ENCODE measurements around the gene PCCA. TPM values are rescaled to one million over a fixed set of nuclear protein-coding genes. Genes with fewer than 3 reads are reported as not detected.

Gene PCCA
- total RNA-seq, 1 experiment from 2014 or later, result 52.8 TPM

- TF ChIP-seq PREB (CRISPR knock-in tag; IDR thresholded peaks at IDR 0.05; ENCODE audit: borderline replicate concordance) (no peak), RORB (CRISPR knock-in tag; IDR thresholded peaks at IDR 0.05) (no peak)
These were observed 309.5 kb downstream of the PCCA start (continued) for GRCh38 chr13:100398360-100398759.

- no peak for ATAC-seq
- H3K4me3 Mint-ChIP-seq, result no peak overlapping the region
- H3K27ac Mint-ChIP-seq, result no peak overlapping the region
- DNase-seq (ENCODE audit: low spot score), result no peak
- ChIA-PET POLR2A (no interaction called here), CTCF (no interaction called here)
- H3K9me3 Mint-ChIP-seq, result peaks cover 13% of the 10 kb centered on the region
- H3K36me3 Mint-ChIP-seq, result peaks cover 25% of the 10 kb centered on the region
- no peak for TF ChIP-seq CTCF (IDR thresholded peaks at IDR 0.05)
- TF ChIP-seq GTF2I (CRISPR knock-in tag; conservative IDR thresholded peaks at IDR 0.05), result no peak
- no peak for TF ChIP-seq ZNF263 (CRISPR knock-in tag; IDR thresholded peaks at IDR 0.05; ENCODE audit: low read depth)
- no peak for TF ChIP-seq SMAD3 (CRISPR knock-in tag; IDR thresholded peaks at IDR 0.05; ENCODE audit: borderline replicate concordance)
- TF ChIP-seq ARID4B (CRISPR knock-in tag; IDR thresholded peaks at IDR 0.05; ENCODE audit: borderline replicate concordance), result no peak
- TF ChIP-seq JUN (CRISPR knock-in tag; IDR thresholded peaks at IDR 0.05), result no peak
- TF ChIP-seq ZNF396 (CRISPR knock-in tag; IDR thresholded peaks at IDR 0.05; ENCODE audit: borderline replicate concordance), result no peak
- TF ChIP-seq USF2 (CRISPR knock-in tag; IDR thresholded peaks at IDR 0.05), result no peak
- no peak for TF ChIP-seq ZNF138 (CRISPR knock-in tag; conservative IDR thresholded peaks at IDR 0.05)
- peaks cover 59% of the 10 kb centered on the region for H3K4me1 Mint-ChIP-seq
- no peaks in the 10 kb centered on the region for H3K27me3 Mint-ChIP-seq (ENCODE audit: low read depth)
These were observed 310.6 kb downstream of the PCCA start for GRCh38 chr13:100399455-100399854.

GRCh38 chr13:100403675-100404074, 314.8 kb downstream of the PCCA start:
- no peaks in the 10 kb centered on the region for H3K27me3 Mint-ChIP-seq (ENCODE audit: low read depth)
- peak; percentile 46 for DNase-seq (ENCODE audit: low spot score)
- H3K4me1 Mint-ChIP-seq, result peaks cover 38% of the 10 kb centered on the region
- peak overlapping the region; percentile 94 for H3K27ac Mint-ChIP-seq
- peak; percentile 96 for ATAC-seq
- POLR2A ChIA-PET, result no interaction called here
- CTCF ChIA-PET, result interaction anchor here (0.6 to 1.1 kb wide), 2 partner anchors 107 to 121 kb away, joined by 3 read pairs; no protein-coding TSS in a partner anchor
- H3K9me3 Mint-ChIP-seq, result peaks cover 36% of the 10 kb centered on the region
- peaks cover 58% of the 10 kb centered on the region for H3K36me3 Mint-ChIP-seq
- TF ChIP-seq GTF2I (CRISPR knock-in tag; conservative IDR thresholded peaks at IDR 0.05) (no peak), TEAD1 (CRISPR knock-in tag; IDR thresholded peaks at IDR 0.05) (peak; percentile 30; the same call in 1 of the 2 replicates)
- 0 out of 2 replicates have a peak overlapping the region, but pooled peaks have one; percentile 5 for H3K4me3 Mint-ChIP-seq

- CTCF ChIA-PET, result no interaction called here
- DNase-seq (ENCODE audit: low spot score) (no peak), ATAC-seq (no peak)
- H3K27ac Mint-ChIP-seq, result no peak overlapping the region
- H3K36me3 Mint-ChIP-seq, result peaks cover 61% of the 10 kb centered on the region
- POLR2A ChIA-PET, result no interaction called here
- peaks cover 48% of the 10 kb centered on the region for H3K9me3 Mint-ChIP-seq
- H3K4me1 Mint-ChIP-seq, result peaks cover 7% of the 10 kb centered on the region
- no peaks in the 10 kb centered on the region for H3K27me3 Mint-ChIP-seq (ENCODE audit: low read depth)
- H3K4me3 Mint-ChIP-seq, result no peak overlapping the region
- no peak for TF ChIP-seq IRF1 (CRISPR knock-in tag; IDR thresholded peaks at IDR 0.05)
- no peak for TF ChIP-seq NR1H2 (CRISPR knock-in tag; IDR thresholded peaks at IDR 0.05)
- TF ChIP-seq JAZF1 (CRISPR knock-in tag; IDR thresholded peaks at IDR 0.05), result no peak
- no peak for TF ChIP-seq ZSCAN18 (CRISPR knock-in tag; IDR thresholded peaks at IDR 0.05)
- no peak for TF ChIP-seq ERG (CRISPR knock-in tag; IDR thresholded peaks at IDR 0.05)
- no peak for TF ChIP-seq CREB1 (CRISPR knock-in tag; IDR thresholded peaks at IDR 0.05)
- no peak for TF ChIP-seq ESRRA (CRISPR knock-in tag; IDR thresholded peaks at IDR 0.05; ENCODE audit: borderline replicate concordance)
These were observed 320.2 kb downstream of the PCCA start for GRCh38 chr13:100409132-100409531.
